HG02870 (cell line): ENCODE measurements around the gene C2CD3.
A peak's percentile ranks its signal among the peaks of the same experiment; 100 is the strongest.

Source experiments
- ATAC-seq: cut with Tn5 transposase; IDR thresholded peaks from one replicate; pipeline ENCODE4 v1.9.1; 2021; ENCODE audit warnings: mild to moderate bottlenecking, moderate library complexity; ENCODE audit not compliant: unreplicated experiment

Gene C2CD3, protein sequence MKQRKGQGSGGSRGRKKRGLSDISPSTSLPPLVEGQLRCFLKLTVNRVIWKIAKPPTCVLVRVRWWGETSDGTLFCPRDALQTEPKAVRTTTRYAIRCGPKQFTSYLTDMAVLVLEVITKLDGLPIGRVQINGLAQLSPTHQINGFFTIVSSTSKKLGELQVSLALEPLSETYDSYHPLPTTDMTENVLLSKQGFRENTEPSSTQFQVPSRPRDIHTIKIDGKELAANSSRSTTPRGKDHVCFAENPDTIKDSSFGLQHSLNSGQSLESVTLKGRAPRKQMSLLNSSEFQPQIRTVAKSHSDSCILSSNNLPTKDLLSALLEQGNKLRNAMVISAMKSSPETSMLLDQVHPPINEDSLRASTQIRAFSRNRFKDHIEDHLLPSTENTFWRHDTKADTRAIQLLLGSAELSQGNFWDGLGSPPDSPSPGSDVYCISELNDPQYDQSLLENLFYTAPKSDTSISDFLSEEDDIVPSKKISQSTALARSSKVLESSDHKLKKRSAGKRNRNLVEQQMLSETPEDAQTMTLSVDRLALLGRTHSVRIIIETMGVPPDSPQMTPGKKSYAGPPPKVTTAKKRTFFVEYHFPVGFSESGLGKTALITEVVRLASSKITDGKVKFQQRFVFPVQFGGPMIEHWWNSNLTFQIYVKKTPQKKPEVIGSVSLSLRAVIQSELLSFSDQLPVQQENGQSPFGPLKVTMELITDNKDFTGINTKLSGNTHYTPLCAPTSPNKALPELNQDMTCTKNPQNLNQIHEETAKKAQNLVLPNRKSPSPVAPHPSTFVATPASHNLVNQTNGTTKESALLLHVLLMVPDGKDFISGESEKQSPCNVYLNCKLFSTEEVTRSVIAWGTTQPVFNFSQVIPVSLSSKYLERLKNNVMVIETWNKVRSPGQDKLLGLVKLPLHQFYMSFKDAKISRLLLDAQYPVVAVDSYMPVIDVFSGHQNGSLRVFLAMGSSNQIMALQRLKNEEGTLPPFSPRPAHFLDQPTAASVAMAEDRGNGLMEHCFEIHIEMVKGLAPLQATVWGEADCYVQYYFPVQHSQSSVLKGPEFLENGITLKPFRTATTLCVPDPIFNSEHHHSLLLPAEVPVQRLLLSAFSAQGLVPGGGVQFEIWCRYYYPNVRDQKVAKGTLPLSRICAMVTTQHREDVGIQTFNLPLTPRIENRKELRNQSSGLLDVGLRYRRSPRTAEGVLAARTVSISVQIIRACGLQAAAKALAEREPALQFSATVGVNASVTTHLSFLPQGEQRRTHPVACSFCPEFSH (N-terminal part only)

DNA sequence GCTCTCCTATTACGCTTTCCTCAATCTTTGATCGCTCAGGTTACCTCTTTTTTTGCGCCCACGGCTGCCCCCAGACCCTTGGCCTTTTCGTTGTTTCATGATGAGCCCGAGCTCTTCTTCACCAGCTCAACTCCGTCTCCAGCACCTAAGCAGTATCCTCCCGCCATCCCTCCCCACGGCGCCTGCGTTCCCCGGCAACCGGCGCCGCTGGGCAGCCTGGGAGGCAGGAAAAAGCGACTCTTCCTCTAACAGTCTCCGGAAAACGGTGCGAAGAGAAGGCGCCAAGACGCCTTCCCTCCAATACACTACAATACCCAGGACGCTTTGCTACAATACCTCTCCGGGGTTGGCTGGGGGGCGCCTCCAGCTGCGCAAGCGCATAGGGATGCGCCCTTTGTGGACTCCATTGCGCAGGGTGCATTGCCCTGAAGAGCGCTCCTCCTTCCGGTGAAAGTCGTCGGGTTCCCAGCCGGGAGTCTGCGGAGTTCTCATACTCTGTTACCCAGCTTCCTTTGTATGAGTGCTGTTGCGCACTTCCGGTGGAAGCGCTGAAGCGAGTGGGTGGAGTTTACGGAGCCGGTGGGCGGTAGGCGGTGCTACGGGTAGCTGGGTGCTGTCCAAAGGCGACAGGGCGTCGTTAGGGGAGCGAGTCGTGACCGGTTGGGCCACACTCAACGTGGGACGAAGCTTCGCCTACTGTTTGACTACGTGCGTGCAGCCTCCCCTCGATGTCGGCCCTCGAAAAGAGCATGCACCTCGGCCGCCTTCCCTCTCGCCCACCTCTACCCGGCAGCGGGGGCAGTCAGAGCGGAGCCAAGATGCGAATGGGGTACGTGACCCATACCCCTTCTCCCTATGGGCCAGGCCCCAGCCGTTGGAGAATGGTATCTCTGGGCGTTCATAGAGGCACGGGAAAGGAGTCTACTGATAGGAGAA is at the start of gene C2CD3, which contains the start of gene PPME1:
Gene C2CD3 (minus strand): TSS at position 309 of the 936 bp plus-strand sequence. CDS start 210 bp downstream, at position 99.
Gene PPME1 (plus strand): TSS at position 596 of the 936 bp plus-strand sequence. CDS start 133 bp downstream, at position 729.
- ATAC-seq = peak; percentile 98

DNA sequence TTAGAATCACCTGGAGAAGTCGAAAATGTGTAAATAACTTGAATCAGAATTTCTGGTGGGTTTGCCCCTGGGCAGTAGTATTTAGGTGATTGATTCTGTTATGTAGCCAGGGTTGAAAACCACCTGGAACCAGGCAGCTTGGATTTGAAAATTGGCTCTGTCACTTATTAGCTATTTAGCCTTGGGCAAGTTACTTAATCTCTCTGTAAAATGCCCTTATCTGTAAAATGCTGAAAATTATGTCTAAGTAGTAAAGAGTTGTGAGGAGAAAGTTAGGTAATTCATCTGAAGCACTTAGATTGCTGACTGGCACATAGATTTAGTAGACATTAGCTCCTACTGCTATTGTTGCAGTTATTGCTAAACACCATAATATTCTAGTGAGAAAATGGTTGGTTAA is 49.6 kb upstream of the C2CD3 start:
- ATAC-seq = no peak

DNA sequence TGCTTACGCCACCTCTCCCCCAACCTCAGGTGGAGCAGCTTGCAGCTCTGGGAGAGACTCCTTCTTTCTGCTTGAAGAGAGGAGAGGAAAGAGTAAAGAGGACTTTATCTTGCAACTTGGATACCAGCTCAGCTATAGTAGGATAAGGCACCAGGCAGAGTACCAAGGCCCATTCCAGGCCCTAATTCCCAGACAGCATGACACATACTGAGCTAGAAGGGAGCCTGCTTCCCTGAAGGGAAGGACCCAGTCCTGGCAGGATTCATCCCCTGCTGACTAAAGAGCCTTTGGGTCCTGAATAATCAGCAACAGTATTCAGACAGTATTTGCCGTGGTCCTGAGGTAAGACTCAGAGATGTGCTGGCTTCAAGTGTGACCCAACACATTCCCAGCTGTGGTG is 41.7 kb upstream of the C2CD3 start:
- ATAC-seq = no peak

DNA sequence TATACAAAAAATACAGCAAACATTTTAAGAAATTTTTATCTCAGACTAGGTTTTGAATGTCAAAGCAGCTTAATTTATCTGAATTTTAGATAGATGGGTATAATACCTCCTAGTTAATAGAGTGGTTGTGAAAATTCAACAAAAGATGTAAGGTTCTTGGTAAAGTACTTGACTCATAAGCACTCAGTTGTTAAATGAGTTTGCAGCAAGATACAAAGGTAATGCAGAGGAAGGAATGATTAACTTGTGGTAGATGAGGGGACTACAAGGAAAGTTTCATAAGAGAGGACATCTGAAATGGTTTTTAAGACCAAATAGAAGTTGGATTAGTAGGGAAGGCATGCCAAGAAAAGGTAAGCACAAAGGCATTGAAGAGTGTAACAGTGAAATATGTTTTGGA is 37.7 kb upstream of the C2CD3 start:
- ATAC-seq = no peak

DNA sequence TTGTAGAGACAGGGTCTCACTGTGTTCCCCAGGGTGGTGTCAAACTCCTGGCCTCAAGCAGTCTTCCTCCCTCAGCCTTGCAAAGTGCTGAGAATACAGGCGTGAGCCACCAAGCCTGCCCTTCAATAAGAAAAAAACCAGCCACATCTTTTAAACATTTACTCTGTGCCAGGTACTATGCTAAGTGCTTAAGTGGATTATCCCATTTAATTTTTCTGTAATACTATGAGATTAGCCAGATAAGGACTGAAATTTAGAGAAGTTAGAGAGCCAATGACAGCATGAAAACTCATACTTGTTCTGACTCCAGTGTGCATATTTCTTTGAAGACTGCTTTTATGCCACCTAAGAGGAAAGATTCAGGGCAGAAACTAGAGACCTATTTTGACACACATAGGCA is 35.9 kb upstream of the C2CD3 start:
- ATAC-seq = no peak

DNA sequence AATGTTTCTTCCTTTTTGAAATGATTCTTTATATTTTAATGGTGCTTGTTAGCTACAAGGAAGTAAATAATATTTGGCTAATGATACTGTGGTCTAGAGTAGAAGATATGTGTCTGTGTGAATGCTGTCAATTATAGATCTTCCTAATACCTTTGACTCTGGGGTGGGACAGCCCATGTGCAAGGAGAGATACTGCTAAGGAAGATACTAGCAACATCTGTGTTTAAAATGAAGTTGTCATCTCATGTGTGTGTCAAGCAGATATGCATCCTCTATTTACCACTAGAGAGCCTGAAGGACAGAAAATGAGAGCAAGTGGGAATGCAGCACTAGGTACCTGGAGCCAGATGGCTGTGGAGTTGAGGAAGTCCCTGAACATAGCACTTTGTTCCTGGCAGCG is 34.4 kb upstream of the C2CD3 start:
- ATAC-seq = no peak

DNA sequence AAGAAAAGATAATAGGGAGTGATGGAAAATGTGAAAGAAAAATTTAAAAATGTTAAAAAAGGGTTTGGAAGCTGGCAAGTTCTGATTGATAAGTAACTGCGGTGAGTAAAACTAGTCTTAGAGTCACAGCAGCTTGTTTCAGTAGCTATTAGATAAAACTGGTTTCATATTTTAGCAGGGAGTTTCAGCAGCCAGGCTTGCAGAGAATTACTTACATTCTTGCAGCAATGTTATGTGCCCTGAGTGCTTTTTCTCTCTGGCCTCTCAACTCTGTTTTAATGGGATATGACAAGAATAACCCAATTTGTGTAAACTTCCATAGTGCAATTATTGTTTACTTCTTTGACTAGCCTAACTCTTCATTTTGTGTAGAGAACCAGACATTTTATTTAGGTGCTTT is 33.9 kb upstream of the C2CD3 start:
- ATAC-seq = no peak

DNA sequence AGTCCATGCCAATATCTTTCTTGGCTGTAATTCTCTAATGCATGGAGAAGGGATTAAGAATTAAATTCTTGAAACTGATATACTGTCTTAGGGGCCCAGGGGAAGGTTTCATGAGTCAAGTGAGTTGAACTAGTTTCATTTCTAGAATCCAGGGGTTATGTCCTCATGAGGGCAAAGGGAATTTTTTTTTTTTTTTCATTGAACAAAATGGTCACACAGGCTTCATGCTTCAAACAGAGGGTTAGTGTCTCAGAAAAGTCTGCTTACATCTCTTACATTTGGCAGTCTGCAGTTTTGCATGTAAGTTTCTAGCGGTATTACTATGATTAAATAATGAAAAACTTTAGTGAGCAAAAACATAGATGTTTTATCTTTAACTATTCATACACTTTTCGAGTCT is 33.2 kb upstream of the C2CD3 start:
- ATAC-seq = no peak

DNA sequence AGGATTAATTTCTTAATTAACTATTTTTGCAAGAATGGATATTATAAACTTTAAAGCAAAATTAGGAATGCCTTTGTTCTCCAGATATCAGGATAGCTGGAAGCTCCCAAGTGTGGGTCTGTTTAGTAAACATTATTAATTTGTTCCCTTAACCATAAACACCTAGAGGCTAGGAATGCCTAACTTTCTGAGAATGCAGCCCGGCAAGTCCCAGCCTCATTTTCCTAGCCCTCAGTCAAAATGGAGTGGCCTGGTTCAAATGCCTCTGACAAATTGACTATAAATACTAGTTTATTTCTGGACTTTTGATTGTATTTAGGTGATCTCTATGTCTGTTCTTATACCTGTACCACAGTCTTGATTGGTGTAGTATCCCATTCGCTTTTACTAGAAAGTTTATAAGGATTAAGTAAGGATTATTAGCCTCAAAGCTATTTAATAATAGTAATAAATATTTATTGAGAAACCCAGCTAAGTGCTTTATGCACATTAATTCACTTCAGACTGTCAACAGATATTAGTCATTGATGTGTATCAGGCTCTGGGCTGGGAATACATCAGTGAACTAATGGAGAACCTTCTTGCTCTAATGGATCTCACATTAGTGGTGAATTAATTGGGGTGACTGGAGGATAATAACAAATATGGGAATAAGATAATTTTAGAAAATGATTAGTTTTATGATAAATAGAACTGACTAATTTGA is 26.1 kb upstream of the C2CD3 start:
- ATAC-seq = no peak

DNA sequence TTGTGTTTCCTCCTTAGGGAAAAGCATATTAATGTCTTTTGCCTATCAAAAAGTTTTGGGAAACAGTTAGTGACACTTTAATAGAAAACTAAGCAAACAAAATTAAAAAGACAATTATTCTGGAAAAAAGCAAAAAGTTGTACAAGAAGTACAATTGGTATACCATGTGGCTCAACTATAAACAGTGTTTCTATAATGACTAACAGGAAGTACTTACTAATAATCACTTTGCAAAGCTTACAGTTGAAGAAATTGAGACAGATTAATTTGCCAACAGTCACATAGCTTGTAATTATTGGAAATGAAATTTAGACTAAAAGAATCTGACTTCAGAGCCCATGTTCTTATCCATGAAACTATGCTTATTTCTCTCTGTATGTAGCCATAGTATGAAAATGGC is 25.0 kb upstream of the C2CD3 start:
- ATAC-seq = no peak

DNA sequence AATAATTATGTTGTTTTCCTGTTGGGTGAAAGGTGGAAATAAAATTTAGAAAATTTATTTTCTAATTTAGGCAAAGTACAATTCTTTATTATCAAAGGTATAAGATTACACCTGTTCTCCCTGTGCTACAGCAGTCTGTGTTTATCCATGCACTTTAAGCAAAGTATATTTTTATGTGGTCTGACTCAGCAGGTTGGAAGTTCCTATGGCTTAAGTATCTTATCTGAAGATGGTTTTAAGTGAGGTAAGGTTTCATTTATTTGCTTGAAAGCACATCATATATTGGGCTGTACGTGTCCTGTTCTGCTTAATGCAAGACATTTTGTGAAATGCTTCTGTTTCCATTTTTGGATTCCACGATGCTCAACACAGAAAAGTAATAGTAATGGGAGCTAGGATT is 14.9 kb upstream of the C2CD3 start:
- no peak for ATAC-seq

DNA sequence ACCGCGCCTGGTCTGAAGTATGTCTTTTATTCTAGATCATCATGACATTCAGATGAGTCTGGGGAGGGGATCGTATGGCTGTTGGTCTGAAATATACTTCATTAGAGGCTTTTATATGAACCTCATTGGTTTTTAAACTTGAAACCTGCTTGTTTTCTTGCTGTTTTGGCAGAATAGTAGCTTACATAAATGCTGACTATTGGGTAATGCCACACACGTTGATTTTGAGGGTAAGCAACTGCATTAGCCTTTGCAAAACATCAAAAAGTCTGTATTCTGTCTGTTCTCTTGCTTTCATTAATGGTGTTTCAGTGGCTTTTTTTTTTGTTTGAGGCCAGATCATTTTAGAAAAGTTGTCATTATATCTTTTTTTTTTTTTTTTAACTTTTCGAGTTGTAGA is 14.5 kb upstream of the C2CD3 start:
- no peak for ATAC-seq

DNA sequence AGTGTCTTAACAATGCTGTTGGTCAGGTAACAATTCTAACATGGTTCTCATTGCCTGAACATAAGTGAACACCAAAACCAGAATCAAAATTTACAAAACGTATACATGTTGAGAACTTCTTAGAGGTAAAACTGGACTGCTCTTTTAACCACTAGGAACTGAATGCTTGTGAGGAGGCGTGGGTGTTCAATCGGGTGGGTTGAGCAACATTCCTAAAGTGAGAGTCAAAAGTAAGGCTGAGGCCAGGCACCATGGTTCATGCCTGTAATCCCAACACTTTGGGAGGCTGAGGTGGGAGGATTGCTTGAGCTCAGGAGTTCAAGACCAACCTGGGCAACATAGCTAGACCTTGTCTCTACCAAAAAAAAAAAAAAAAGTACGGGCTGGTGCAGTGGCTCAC is 11.8 kb upstream of the C2CD3 start:
- no peak for ATAC-seq

DNA sequence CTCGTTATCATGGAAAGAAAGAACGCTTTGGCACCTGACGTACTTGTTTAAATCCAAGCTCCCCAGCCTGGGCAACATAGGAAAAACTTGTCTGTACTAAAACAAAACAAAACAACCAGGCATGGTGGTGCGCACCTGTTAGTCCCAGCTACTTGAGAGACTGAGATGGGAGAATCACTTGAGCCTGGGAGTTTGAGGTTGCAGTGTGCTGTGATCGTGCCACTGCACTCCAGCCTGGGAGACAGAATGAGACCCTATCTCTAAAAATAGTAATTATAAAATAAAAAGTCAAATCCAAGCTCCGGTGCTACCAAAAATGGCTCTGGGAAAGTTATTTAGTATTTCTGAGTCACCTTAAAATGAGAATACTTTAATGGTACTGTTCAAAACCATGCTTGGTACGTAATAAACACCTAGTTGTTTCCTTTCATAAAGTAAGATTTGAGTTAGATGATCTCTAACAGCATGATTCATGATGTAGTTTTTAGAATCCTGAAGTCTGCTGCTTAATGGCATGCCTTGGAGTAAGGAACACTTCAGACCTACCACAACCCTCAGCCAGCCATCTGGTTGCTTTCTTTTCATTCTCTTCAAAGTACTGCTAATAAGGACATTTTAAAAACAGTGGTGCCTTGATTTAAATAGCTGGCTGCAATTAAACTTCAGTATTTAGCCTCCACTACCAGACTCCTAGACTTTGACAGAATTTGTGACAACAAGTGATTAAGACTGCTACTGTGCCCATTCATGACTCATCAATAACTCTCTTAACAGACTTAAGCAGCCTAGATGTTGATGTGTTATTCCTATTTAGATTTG is 8.6 kb upstream of the C2CD3 start:
- no peak for ATAC-seq

DNA sequence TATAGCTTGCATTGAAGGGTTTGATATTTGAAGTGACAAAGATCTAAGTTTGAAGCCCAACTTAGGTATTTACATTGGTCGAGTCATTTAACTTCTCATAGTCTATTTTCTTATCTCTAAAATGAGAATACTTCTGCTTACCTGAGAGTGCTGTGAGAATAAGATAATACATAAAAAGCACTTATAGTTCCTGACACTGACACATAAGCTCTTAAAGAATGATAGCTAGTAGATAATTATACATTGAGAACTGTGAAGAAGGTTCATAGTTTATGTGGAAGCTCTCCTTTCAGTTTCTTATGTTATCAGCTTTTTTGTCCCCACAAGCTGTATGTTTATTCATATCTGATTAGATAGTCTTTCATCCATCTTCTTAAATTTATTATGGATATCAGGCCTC is 5.1 kb upstream of the C2CD3 start:
- no peak for ATAC-seq

DNA sequence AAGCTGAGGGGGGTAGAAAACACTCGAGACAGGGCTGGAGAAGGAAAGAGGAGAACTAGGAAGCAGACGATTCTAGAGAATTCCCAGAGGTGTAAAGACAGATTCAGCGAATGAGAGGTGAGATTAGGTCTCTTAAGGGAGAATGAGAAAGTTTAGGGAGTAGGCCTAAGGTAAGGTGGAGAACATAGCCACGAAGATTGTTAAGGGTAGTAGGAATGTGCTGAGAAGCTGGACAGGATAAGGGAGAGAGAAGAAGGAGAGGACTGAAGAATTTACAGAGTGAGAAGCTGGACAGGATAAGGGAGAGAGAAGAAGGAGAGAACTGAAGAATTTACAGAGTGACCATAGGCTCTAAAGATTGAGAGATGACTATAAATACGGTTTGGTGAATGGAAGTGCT is 1.2 kb upstream of the C2CD3 start:
- ATAC-seq = no peak

DNA sequence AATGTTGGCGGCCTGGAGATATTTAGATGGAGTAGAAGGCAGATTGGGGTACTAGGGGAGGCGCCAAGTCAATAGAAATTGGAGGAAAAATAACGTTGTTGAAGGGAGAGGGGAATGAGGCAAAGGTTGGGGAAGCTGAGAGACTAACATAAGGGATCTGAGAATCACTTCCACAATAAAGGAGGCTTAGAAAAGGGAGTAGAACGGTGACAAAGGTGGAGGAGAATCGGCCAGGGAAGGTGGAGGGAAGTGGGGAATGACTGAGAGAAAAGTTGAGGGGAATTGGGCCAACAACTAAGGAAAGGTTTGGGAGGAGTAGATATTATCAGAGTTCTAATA is 797 bp upstream of the C2CD3 start:
- no peak for ATAC-seq

DNA sequence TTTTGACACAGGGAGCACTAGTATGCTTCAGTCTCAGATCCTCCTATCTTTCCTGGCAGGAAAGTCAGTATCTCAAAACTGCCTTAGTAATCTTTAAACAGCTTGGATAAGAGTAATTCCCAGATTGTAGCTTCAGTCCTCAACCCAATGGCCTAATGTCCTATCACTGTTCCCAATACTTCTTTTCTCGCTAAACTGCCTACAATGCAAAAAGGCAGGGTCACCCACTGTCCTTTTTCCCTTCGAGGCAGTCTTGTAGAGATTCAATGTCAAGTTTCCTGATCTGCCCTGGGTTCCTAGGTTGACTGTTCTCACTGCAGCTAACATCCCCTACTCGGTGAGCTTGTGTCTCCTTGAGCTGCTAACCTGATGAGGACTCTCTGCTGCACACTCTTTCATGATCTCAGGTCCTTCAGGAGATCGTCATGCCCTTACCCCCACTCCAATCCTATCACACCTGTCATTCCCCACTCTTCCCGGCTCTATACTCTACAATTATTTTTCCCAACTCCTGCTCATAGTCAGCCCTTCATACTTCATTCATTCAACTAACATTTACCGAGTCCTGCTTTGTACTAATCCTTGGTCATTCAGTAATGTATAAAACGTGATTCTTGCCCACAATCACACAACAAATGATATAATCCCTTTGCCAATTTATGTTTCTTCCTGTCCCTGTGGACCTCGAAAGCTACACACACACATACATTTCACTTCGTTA is 904 bp downstream of the C2CD3 start:
- no peak for ATAC-seq
